ENCODE data around the gene YEATS4. TPM values are rescaled to one million over a fixed set of nuclear protein-coding genes. Genes with fewer than 3 reads are reported as not detected.

Gene YEATS4
- total RNA-seq, 1 donor, result 20.3 TPM

DNA sequence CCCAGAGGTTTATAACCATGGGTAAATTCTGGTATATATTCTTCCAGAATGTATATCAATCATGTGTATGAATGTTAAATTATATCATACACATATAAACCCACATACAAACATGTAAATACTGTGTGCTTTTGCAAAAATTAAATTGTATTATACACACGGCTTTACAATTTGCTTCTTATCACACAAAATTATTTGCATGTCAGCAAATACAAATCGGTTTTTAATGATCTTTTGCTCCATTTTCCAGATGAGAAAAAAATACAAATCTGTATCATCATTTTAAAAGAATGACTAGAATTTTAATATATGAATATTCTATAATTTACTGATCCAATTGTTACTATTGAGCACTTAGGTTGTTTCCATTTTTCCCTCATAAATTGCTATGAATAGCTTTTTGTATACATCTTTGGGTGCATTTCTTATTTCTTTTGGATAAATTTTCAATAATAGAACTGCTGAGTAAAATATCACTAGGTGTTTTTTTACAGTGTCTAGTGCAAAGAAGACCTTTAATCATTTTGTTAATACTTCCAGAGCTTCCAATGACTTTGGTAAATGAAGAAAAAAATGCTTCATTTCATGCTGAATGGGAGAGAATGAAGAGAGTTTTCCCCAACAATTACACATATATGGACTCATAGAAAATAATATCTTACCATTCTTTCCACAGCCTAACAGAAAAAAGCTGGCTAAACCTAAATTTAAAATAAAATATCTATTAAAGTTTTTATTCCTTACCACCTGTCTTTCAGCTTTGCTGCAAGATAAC, 7.9 kb upstream of the YEATS4 start:
- TF ChIP-seq, protein P1, sequence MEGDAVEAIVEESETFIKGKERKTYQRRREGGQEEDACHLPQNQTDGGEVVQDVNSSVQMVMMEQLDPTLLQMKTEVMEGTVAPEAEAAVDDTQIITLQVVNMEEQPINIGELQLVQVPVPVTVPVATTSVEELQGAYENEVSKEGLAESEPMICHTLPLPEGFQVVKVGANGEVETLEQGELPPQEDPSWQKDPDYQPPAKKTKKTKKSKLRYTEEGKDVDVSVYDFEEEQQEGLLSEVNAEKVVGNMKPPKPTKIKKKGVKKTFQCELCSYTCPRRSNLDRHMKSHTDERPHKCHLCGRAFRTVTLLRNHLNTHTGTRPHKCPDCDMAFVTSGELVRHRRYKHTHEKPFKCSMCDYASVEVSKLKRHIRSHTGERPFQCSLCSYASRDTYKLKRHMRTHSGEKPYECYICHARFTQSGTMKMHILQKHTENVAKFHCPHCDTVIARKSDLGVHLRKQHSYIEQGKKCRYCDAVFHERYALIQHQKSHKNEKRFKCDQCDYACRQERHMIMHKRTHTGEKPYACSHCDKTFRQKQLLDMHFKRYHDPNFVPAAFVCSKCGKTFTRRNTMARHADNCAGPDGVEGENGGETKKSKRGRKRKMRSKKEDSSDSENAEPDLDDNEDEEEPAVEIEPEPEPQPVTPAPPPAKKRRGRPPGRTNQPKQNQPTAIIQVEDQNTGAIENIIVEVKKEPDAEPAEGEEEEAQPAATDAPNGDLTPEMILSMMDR (IDR thresholded peaks at IDR 0.05; ENCODE audit: extremely low read depth, low read depth, low read length), result no peak
- H4K20me1 ChIP-seq (ENCODE audit: insufficient read depth, low read length), result no peaks in the 10 kb centered on the region
- H3K9me3 ChIP-seq (ENCODE audit: low read depth, low read length), result no peaks in the 10 kb centered on the region
- no peak overlapping the region for H3K27ac ChIP-seq (ENCODE audit: low read depth, low read length)
- DNase-seq (ENCODE audit: insufficient read length, low spot score, missing footprints), result no peak
- H3K27me3 ChIP-seq (ENCODE audit: insufficient read depth, low read length), result peaks cover 10% of the 10 kb centered on the region
- no peaks in the 10 kb centered on the region for H3K36me3 ChIP-seq (ENCODE audit: insufficient read depth, low read length)
- H3K4me1 ChIP-seq (ENCODE audit: insufficient read depth, low read length), result no peaks in the 10 kb centered on the region
- no peak overlapping the region for H2AFZ ChIP-seq (ENCODE audit: low read length)
- no peaks in the 10 kb centered on the region for H3K79me2 ChIP-seq (ENCODE audit: insufficient read depth, low read length)
- H3K4me2 ChIP-seq (ENCODE audit: insufficient read depth, low read length), result no peak overlapping the region
- no peak overlapping the region for H3K4me3 ChIP-seq (ENCODE audit: insufficient read depth, low read length)

DNA sequence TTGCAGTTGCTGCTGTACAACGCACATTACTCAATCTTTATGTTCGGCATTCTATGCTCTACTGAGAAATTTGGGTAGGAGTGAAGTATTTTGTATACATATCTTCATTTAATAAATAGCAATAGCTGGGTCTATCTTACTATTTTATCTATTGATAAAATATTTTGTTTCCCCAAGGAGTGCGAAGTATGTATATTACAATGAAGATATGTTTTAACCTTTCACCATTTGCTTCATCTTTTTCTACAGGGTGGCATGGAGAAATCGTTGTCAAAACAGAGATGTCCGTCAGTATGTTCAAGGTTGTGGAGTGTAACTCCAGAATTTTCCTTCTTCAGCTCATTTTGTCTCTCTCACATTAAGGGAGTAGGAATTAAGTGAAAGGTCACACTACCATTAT, 6.6 kb upstream of the YEATS4 start:
- peaks cover 10% of the 10 kb centered on the region for H3K27me3 ChIP-seq (ENCODE audit: insufficient read depth, low read length)

DNA sequence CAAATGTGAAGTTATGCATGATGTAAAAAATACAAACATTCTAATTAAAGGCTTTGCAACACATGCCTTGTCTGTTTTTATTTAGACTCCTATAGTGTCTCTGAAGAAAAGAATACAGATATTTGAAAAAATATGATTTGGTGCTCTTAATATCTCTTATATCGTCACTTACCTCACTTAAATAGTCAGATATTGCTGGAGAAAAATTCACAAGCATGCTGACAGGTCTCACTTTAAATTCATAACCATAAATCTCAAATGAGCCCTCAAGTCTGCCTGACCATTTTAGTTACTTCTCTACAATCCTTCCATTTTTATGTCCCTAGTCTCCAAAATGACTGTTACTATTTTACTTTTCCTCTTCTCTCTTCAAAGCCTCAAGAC, 5.4 kb upstream of the YEATS4 start:
- peaks cover 7% of the 10 kb centered on the region for H3K4me1 ChIP-seq (ENCODE audit: insufficient read depth, low read length)
- no peak for DNase-seq (ENCODE audit: insufficient read length, low spot score, missing footprints)
- H3K4me2 ChIP-seq (ENCODE audit: insufficient read depth, low read length), result no peak overlapping the region
- H3K27me3 ChIP-seq (ENCODE audit: insufficient read depth, low read length), result peaks cover 9% of the 10 kb centered on the region
- H2AFZ ChIP-seq (ENCODE audit: low read length), result no peak overlapping the region
- no peak overlapping the region for H3K4me3 ChIP-seq (ENCODE audit: insufficient read depth, low read length)
- no peaks in the 10 kb centered on the region for H3K36me3 ChIP-seq (ENCODE audit: insufficient read depth, low read length)
- H3K79me2 ChIP-seq (ENCODE audit: insufficient read depth, low read length), result no peaks in the 10 kb centered on the region
- no peak overlapping the region for H3K27ac ChIP-seq (ENCODE audit: low read depth, low read length)
- no peaks in the 10 kb centered on the region for H3K9me3 ChIP-seq (ENCODE audit: low read depth, low read length)
- no peaks in the 10 kb centered on the region for H4K20me1 ChIP-seq (ENCODE audit: insufficient read depth, low read length)
- TF ChIP-seq, protein P1 (IDR thresholded peaks at IDR 0.05; ENCODE audit: extremely low read depth, low read depth, low read length), result no peak

More for the DNA sequence above, 6.6 kb upstream of the YEATS4 start:
- Histone ChIP-seq H3K9me3 (ENCODE audit: low read depth, low read length) (no peaks in the 10 kb centered on the region), H3K4me3 (ENCODE audit: insufficient read depth, low read length) (no peak overlapping the region), H2AFZ (ENCODE audit: low read length) (no peak overlapping the region), H3K36me3 (ENCODE audit: insufficient read depth, low read length) (no peaks in the 10 kb centered on the region), H3K27ac (ENCODE audit: low read depth, low read length) (no peak overlapping the region), H3K4me1 (ENCODE audit: insufficient read depth, low read length) (peaks cover 3% of the 10 kb centered on the region), H3K4me2 (ENCODE audit: insufficient read depth, low read length) (no peak overlapping the region), H3K79me2 (ENCODE audit: insufficient read depth, low read length) (no peaks in the 10 kb centered on the region), H4K20me1 (ENCODE audit: insufficient read depth, low read length) (no peaks in the 10 kb centered on the region)
- TF ChIP-seq, protein P1 (IDR thresholded peaks at IDR 0.05; ENCODE audit: extremely low read depth, low read depth, low read length), result no peak
- no peak for DNase-seq (ENCODE audit: insufficient read length, low spot score, missing footprints)

DNA sequence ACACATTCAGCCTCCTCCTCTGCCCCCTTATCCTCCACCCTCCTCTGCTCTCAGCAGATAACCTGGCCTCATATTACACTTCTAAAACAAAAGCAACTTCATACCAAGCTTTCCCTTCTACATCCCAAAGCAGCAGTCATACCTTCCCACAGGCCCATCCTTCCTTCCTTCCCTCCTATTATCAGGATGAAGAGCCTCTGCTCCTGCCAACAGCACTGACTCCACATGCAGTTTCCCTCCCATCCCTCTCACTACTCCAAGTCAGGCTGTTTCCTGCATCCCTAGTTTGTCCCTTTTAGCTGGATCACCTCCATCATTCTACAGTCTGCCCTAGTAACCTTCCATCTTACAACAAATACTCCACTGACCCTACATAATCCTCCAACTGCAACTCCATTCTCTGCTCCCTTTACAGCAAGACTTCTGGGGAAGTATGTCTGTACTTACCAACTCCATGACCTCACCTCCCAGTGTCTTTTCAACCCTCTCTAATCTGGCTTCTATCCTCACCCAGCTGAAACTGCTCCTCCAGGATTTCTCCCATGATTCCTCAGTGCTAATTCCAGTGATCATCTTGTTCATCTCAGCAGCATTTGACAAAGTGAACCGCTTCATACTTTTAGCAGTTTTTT, 4.9 kb upstream of the YEATS4 start:
- Histone ChIP-seq H2AFZ (ENCODE audit: low read length) (peak overlapping the region; percentile 41), H3K4me3 (ENCODE audit: insufficient read depth, low read length) (no peak overlapping the region), H3K4me1 (ENCODE audit: insufficient read depth, low read length) (peaks cover 10% of the 10 kb centered on the region), H3K27me3 (ENCODE audit: insufficient read depth, low read length) (peaks cover 4% of the 10 kb centered on the region), H3K36me3 (ENCODE audit: insufficient read depth, low read length) (no peaks in the 10 kb centered on the region), H3K79me2 (ENCODE audit: insufficient read depth, low read length) (peaks cover 1% of the 10 kb centered on the region), H3K9me3 (ENCODE audit: low read depth, low read length) (no peaks in the 10 kb centered on the region), H3K4me2 (ENCODE audit: insufficient read depth, low read length) (no peak overlapping the region), H4K20me1 (ENCODE audit: insufficient read depth, low read length) (no peaks in the 10 kb centered on the region), H3K27ac (ENCODE audit: low read depth, low read length) (no peak overlapping the region)
- TF ChIP-seq, protein P1 (IDR thresholded peaks at IDR 0.05; ENCODE audit: extremely low read depth, low read depth, low read length), result no peak
- DNase-seq (ENCODE audit: insufficient read length, low spot score, missing footprints), result peak; percentile 69
